Hepatocyte (in vitro differentiated cells): Measurements from ENCODE around the gene STXBP1. TPM values are rescaled to one million over a fixed set of nuclear protein-coding genes. Genes with fewer than 3 reads are reported as not detected.

ENCODE experiments used
- DNase-seq: peaks from one replicate; pipeline ENCODE4 v3.0.0-alpha.2; 2016; ENCODE audit warnings: low spot score
- H2AFZ ChIP-seq: fragments of 200-600 bp; sonication (generic); 2 replicates; pipeline ENCODE4 v1.6.0; 2016; ENCODE audit warnings: antibody characterized with exemption, mild to moderate bottlenecking
- H3K27ac ChIP-seq: fragments of 200-600 bp; sonication (generic); 2 replicates; pipeline ENCODE4 v1.5.1; 2016; ENCODE audit warnings: mild to moderate bottlenecking
- H3K27me3 ChIP-seq: fragments of 200-600 bp; sonication (generic); 2 replicates; pipeline ENCODE4 v1.6.1; 2016
- H3K36me3 ChIP-seq: fragments of 200-600 bp; sonication (generic); replicated peaks from 2 replicates; pipeline ENCODE4 v1.5.1; 2016; ENCODE audit warnings: low read depth; ENCODE audit not compliant: insufficient read depth
- H3K4me1 ChIP-seq: fragments of 200-600 bp; sonication (generic); 2 replicates; pipeline ENCODE4 v1.5.1; 2016; ENCODE audit warnings: mild to moderate bottlenecking, moderate library complexity; ENCODE audit not compliant: insufficient read depth
- H3K4me2 ChIP-seq: fragments of 200-600 bp; sonication (generic); 2 replicates; pipeline ENCODE4 v1.6.0; 2016
- H3K4me3 ChIP-seq: fragments of 200-600 bp; sonication (generic); 2 replicates; pipeline ENCODE4 v1.5.1; 2016; ENCODE audit warnings: mild to moderate bottlenecking
- H3K79me2 ChIP-seq: fragments of 200-600 bp; sonication (generic); 2 replicates; pipeline ENCODE4 v1.6.0; 2017; ENCODE audit warnings: mild to moderate bottlenecking
- H3K9me2 ChIP-seq: fragments of 200-600 bp; sonication (generic); replicated peaks from 2 replicates; pipeline ENCODE4 v1.6.0; 2017; ENCODE audit warnings: mild to moderate bottlenecking; ENCODE audit not compliant: insufficient read depth
- H3K9me3 ChIP-seq: fragments of 200-600 bp; sonication (generic); 2 replicates; pipeline ENCODE4 v1.5.1; 2016; ENCODE audit warnings: low read depth, mild to moderate bottlenecking
- H4K20me1 ChIP-seq: fragments of 200-600 bp; sonication (generic); 2 replicates; pipeline ENCODE4 v1.6.0; 2016; ENCODE audit warnings: mild to moderate bottlenecking; ENCODE audit not compliant: insufficient read depth, poor library complexity, severe bottlenecking
- CTCF ChIP-seq: fragments of 200-600 bp; sonication (generic); IDR thresholded peaks from 2 replicates; pipeline ENCODE4 v1.5.1; 2016; ENCODE audit warnings: antibody characterized with exemption, mild to moderate bottlenecking; ENCODE audit not compliant: poor library complexity
- EZH2 ChIP-seq: fragments of 200-600 bp; sonication (generic); IDR thresholded peaks from 2 replicates; pipeline ENCODE4 v1.6.1; 2016; ENCODE audit warnings: antibody characterized with exemption, mild to moderate bottlenecking, borderline replicate concordance
- EZH2phosphoT487 ChIP-seq: fragments of 200-600 bp; sonication (generic); IDR thresholded peaks from one replicate; pipeline ENCODE4 v1.6.1; 2018; ENCODE audit warnings: antibody characterized with exemption, mild to moderate bottlenecking, low read depth, moderate library complexity; ENCODE audit not compliant: unreplicated experiment, severe bottlenecking
- WGBS: methylation state at CpG from one replicate; pipeline ENCODE4 v1.1.6; 2016; ENCODE audit warnings: low lambda C conversion rate; ENCODE audit errors: missing lambda C conversion rate; 5-methylcytosine and 5-hydroxymethylcytosine counted together
- polyA plus RNA-seq: library from polyadenylated mRNA; unstranded; fragments of >200 nt; fragmentation: Nextera tagmentation; extraction: Ambion mirVana; gene quantifications from 2 replicates; pipeline ENCODE4 v1.2.1, GENCODE V29; 2016
- total RNA-seq: library from RNA; depleted of rRNA; stranded (reverse); fragments of >200 nt; gene quantifications from 2 replicates; pipeline ENCODE4 v1.2.3, GENCODE V29; 2014

STXBP1 gene
- total and polyA plus RNA-seq, 2 experiments from 2014 or later: 22.6 to 27.6 TPM

DNA sequence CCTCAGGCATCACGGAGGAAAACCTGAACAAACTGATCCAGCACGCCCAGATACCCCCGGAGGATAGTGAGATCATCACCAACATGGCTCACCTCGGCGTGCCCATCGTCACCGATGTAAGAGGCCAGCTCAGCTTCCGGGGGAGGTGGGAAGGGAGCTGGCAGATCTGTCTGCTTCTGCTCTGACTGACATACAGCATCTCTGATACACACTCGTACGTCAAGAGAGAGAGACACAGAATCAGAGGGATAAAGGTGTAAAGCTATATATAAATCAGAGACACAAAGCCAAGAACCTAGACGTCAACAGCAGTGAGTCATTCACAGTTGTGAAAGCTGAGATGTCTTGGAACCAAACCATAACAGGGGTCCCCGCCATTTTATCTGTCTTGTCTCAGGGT, 64.6 kb downstream of the STXBP1 start:
- Histone ChIP-seq H3K4me1 (no peaks in the 10 kb centered on the region), H3K79me2 (no peaks in the 10 kb centered on the region), H3K27me3 (no peaks in the 10 kb centered on the region), H3K27ac (no peak overlapping the region), H3K36me3 (no peaks in the 10 kb centered on the region), H4K20me1 (no peaks in the 10 kb centered on the region), H3K9me3 (no peaks in the 10 kb centered on the region), H3K4me2 (no peak overlapping the region), H3K9me2 (no peaks in the 10 kb centered on the region), H2AFZ (no peak overlapping the region), H3K4me3 (no peak overlapping the region)
- 91% methylated on average over 12 of the region's 12 CpGs for WGBS
- TF ChIP-seq CTCF (no peak), EZH2 (no peak), EZH2phosphoT487 (no peak)
- no peak for DNase-seq

GRCh38 chr9:127679506-127679905, 67.4 kb downstream of the STXBP1 start:
- no peak overlapping the region for H3K27ac ChIP-seq
- no peak for DNase-seq
- H2AFZ ChIP-seq: no peak overlapping the region
- WGBS: 73% methylated on average over 2 of the region's 2 CpGs
- TF ChIP-seq CTCF (no peak), EZH2 (no peak), EZH2phosphoT487 (no peak)
- no peaks in the 10 kb centered on the region for H3K36me3 ChIP-seq
- H3K79me2 ChIP-seq: no peaks in the 10 kb centered on the region
- no peaks in the 10 kb centered on the region for H3K9me3 ChIP-seq
- no peak overlapping the region for H3K4me3 ChIP-seq
- H3K4me2 ChIP-seq: no peak overlapping the region
- no peaks in the 10 kb centered on the region for H4K20me1 ChIP-seq
- no peaks in the 10 kb centered on the region for H3K4me1 ChIP-seq
- no peaks in the 10 kb centered on the region for H3K9me2 ChIP-seq
- H3K27me3 ChIP-seq: no peaks in the 10 kb centered on the region

- Histone ChIP-seq H4K20me1 (no peaks in the 10 kb centered on the region), H3K9me2 (no peaks in the 10 kb centered on the region), H3K4me2 (no peak overlapping the region), H3K9me3 (no peaks in the 10 kb centered on the region), H3K36me3 (no peaks in the 10 kb centered on the region), H3K4me3 (no peak overlapping the region), H3K27me3 (no peaks in the 10 kb centered on the region), H3K4me1 (no peaks in the 10 kb centered on the region), H3K79me2 (no peaks in the 10 kb centered on the region), H2AFZ (no peak overlapping the region), H3K27ac (no peak overlapping the region)
- no peak for DNase-seq
- 92% methylated on average over 11 of the region's 11 CpGs for WGBS
- TF ChIP-seq EZH2phosphoT487 (no peak), CTCF (no peak), EZH2 (no peak)
Measured at GRCh38 chr9:127680226-127680625, 68.1 kb downstream of the STXBP1 start.

DNA sequence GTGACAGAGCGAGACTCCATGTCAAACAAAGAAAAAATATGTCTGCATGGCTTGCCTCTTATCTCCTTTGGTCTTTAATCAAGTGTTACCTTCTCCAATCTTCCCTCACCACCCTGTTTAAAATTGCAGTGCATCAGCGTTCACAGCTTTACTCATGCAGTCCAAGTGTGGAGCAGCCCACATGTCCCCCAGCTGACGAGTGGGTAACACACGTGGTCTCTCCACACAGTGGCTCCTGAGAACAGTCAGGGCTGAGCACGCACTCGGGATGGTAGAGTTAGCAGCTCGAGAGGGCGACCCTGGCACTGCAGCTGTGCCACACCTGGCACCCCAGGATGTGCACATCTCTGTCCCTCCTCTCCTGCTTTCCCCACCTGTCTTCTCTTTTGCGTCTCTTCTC, 68.8 kb downstream of the STXBP1 start:
- H3K27me3 ChIP-seq: no peaks in the 10 kb centered on the region
- no peaks in the 10 kb centered on the region for H3K9me3 ChIP-seq
- no peak for TF ChIP-seq EZH2phosphoT487
- no peak for TF ChIP-seq CTCF
- TF ChIP-seq EZH2: no peak
- no peaks in the 10 kb centered on the region for H3K79me2 ChIP-seq
- no peak overlapping the region for H2AFZ ChIP-seq
- H3K9me2 ChIP-seq: no peaks in the 10 kb centered on the region
- H3K4me2 ChIP-seq: no peak overlapping the region
- H3K27ac ChIP-seq: no peak overlapping the region
- no peak overlapping the region for H3K4me3 ChIP-seq
- H3K36me3 ChIP-seq: no peaks in the 10 kb centered on the region
- WGBS: over 99% methylated on average over 9 of the region's 9 CpGs
- H3K4me1 ChIP-seq: no peaks in the 10 kb centered on the region
- DNase-seq: no peak
- H4K20me1 ChIP-seq: no peaks in the 10 kb centered on the region
